Colonic mucosa (tissue), 4 donors: ENCODE results near the gene MGAT4A. TPM values are rescaled to one million over a fixed set of nuclear protein-coding genes. Genes with fewer than 3 reads are reported as not detected.

Experiments used
- DNase-seq: peaks from one replicate; pipeline ENCODE4 v3.0.0-alpha.2; 2020
- H3K27ac ChIP-seq: fragments of 200-600 bp; one replicate; pipeline ENCODE4 v1.8.0; 2021
- H3K27me3 ChIP-seq: fragments of 200-600 bp; one replicate; pipeline ENCODE4 v1.8.0; 2021
- H3K36me3 ChIP-seq: fragments of 200-600 bp; one replicate; pipeline ENCODE4 v1.8.0; 2021
- H3K4me1 ChIP-seq: fragments of 200-600 bp; one replicate; pipeline ENCODE4 v1.8.0; 2021; ENCODE audit warnings: mild to moderate bottlenecking
- H3K4me3 ChIP-seq: fragments of 200-600 bp; one replicate; pipeline ENCODE4 v1.8.0; 2021
- H3K9ac ChIP-seq, 2 donors: one replicate each; pipeline ENCODE4 v1.7.0; 2013; ENCODE audit warnings: control low read depth in 2 of 2, low read depth in 2 of 2, low read length in 2 of 2
- H3K9me3 ChIP-seq: fragments of 200-600 bp; one replicate; pipeline ENCODE4 v1.8.0; 2021
- intact Hi-C: fragments of 100-400 bp; cut with DNase I; formaldehyde crosslinking; loops from one replicate; pipeline ENCODE4 v1.14.1; 2022
- total RNA-seq, 2 donors: library from RNA; stranded (reverse); fragmentation: NEBNext Ultra II Directional in 1 of 2; extraction: Animal tissue kit (Norgen Biotek cat#: 25700) in 1 of 2; gene quantifications; one replicate each; pipeline ENCODE4 v1.2.1, GENCODE V29; 2021
- TF ChIP-seq, protein P1 (sequence below): fragments of 200-600 bp; IDR thresholded peaks from one replicate; pipeline ENCODE4 v1.8.0; 2022; ENCODE audit warnings: antibody characterized with exemption, mild to moderate bottlenecking
- donor health status: healthy.
- donor health status: DM: no; HTN: no; CAD: no.
- donor health status: DM: no; HTN: no; CAD: no.

The MGAT4A gene
- total RNA-seq, 2 donors from 2014 or later: 103 to 125 TPM

DNA sequence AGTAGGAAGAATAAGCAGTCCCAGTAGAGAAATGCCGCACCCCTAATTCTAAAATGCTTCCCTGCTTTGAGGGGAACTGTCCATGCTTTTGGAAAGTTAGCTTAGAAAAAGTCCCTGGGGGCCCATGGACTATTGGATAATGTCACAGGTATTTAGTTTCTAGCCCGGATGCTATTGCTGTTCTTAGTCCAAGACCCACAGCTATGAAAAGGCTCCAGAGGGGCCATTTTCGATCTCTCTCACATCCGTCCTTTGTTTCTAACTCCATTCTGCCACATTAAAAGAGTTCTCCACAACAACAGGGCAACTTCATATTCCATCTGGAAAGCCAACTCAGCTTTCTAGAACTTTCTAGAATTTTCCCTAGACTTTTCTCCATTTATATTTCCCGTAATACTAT, 47.2 kb downstream of the MGAT4A start:
- no peak overlapping the region for H3K9ac ChIP-seq
- H3K27ac ChIP-seq: no peak overlapping the region
- DNase-seq: no peak
- intact Hi-C loops: no loop called here
- TF ChIP-seq, protein P1, sequence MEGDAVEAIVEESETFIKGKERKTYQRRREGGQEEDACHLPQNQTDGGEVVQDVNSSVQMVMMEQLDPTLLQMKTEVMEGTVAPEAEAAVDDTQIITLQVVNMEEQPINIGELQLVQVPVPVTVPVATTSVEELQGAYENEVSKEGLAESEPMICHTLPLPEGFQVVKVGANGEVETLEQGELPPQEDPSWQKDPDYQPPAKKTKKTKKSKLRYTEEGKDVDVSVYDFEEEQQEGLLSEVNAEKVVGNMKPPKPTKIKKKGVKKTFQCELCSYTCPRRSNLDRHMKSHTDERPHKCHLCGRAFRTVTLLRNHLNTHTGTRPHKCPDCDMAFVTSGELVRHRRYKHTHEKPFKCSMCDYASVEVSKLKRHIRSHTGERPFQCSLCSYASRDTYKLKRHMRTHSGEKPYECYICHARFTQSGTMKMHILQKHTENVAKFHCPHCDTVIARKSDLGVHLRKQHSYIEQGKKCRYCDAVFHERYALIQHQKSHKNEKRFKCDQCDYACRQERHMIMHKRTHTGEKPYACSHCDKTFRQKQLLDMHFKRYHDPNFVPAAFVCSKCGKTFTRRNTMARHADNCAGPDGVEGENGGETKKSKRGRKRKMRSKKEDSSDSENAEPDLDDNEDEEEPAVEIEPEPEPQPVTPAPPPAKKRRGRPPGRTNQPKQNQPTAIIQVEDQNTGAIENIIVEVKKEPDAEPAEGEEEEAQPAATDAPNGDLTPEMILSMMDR: no peak
- no peak overlapping the region for H3K4me3 ChIP-seq
- H3K36me3 ChIP-seq: no peaks in the 10 kb centered on the region
- H3K4me1 ChIP-seq: no peaks in the 10 kb centered on the region
- no peaks in the 10 kb centered on the region for H3K9me3 ChIP-seq
- no peaks in the 10 kb centered on the region for H3K27me3 ChIP-seq

- no peak overlapping the region for H3K9ac ChIP-seq
- no peaks in the 10 kb centered on the region for H3K4me1 ChIP-seq
- no peaks in the 10 kb centered on the region for H3K9me3 ChIP-seq
- intact Hi-C loops: no loop called here
- no peaks in the 10 kb centered on the region for H3K36me3 ChIP-seq
- no peaks in the 10 kb centered on the region for H3K27me3 ChIP-seq
- H3K4me3 ChIP-seq: no peak overlapping the region
- TF ChIP-seq, protein P1: no peak
- no peak for DNase-seq
- H3K27ac ChIP-seq: no peak overlapping the region
These were observed 54.2 kb downstream of the MGAT4A start for GRCh38 chr2:98676742-98677141.

DNA sequence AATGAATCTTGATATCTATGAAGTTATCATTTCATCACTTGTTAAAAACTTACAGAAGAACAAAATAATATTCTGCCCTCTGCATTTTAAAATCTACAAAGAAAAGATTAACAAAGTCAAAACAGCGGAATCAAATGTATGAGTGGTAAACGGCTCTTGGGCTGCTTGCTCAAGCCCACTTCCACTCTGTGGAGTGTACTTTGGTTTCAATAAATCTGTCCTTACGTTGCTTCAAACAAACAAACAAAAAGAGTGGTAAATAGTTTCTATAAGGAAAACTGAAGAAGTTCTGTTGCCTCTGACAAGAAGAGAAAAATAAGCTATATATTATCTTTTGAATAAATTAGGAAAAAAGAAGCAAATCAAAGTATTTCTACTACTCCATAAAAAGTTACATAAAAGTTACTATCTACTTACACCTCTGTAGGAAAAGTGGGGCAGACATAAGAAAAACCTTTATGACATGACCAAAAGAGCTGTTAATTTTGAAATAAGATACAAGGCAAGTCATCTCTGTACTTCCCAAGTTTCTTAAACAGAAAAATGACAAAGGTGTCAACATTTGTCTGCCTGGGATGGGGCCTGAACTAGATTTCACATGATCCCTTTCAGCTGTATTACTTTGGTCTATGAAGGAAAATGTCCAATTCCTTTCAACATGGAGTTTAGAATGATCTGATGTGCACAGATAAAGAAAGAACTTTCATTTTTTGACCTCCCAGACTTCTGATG, 56.5 kb downstream of the MGAT4A start:
- H3K9me3 ChIP-seq: no peaks in the 10 kb centered on the region
- no peak overlapping the region for H3K9ac ChIP-seq
- TF ChIP-seq, protein P1: no peak
- no peak overlapping the region for H3K27ac ChIP-seq
- H3K4me1 ChIP-seq: no peaks in the 10 kb centered on the region
- H3K27me3 ChIP-seq: no peaks in the 10 kb centered on the region
- no peak for DNase-seq
- H3K36me3 ChIP-seq: no peaks in the 10 kb centered on the region
- intact Hi-C loops: no loop called here
- H3K4me3 ChIP-seq: no peak overlapping the region

- no peak overlapping the region for H3K27ac ChIP-seq
- H3K4me1 ChIP-seq: no peaks in the 10 kb centered on the region
- no peak overlapping the region for H3K9ac ChIP-seq
- no peaks in the 10 kb centered on the region for H3K36me3 ChIP-seq
- TF ChIP-seq, protein P1: no peak
- DNase-seq: no peak
- H3K4me3 ChIP-seq: no peak overlapping the region
- H3K9me3 ChIP-seq: no peaks in the 10 kb centered on the region
- H3K27me3 ChIP-seq: no peaks in the 10 kb centered on the region
- intact Hi-C loops: no loop called here
These were observed 61.3 kb downstream of the MGAT4A start for GRCh38 chr2:98669675-98670074.

- Histone ChIP-seq H3K9ac (no peak overlapping the region), H3K36me3 (no peaks in the 10 kb centered on the region), H3K9me3 (no peaks in the 10 kb centered on the region), H3K4me3 (no peak overlapping the region), H3K27me3 (no peaks in the 10 kb centered on the region), H3K27ac (no peak overlapping the region), H3K4me1 (no peaks in the 10 kb centered on the region)
- DNase-seq: no peak
- TF ChIP-seq, protein P1: no peak
- intact Hi-C loops: no loop called here
These were observed 65.3 kb downstream of the MGAT4A start for GRCh38 chr2:98665677-98666076.
